SK-N-SH (cell line): ENCODE measurements around the gene TTC28. TPM values are rescaled to one million over a fixed set of nuclear protein-coding genes. Genes with fewer than 3 reads are reported as not detected.

Source experiments
- CTCF ChIA-PET: fragments of 300-600, 350-600 bp; formaldehyde crosslinking; extraction: SDS; loops from one replicate; lab custom pipeline; 2021; lab: Yijun Ruan, JAX
- POLR2A ChIA-PET: fragments of 350-600 bp; sonication (Branson Sonifier 250); formaldehyde crosslinking; extraction: SDS; loops from one replicate; lab custom pipeline; 2020; ENCODE audit warnings: antibody characterized with exemption, inconsistent platforms; lab: Yijun Ruan, JAX
- DNase-seq: peaks from one replicate; pipeline ENCODE4 v3.0.0; 2012
- H2AFZ ChIP-seq: fragments of 200-600 bp; sonication (generic); 2 replicates; pipeline ENCODE4 v1.8.1; 2016; ENCODE audit warnings: antibody characterized with exemption, mild to moderate bottlenecking, low read depth
- H3F3A ChIP-seq: fragments of 200-600 bp; sonication (generic); replicated peaks from 2 replicates; pipeline ENCODE3; 2016; ENCODE audit warnings: antibody characterized with exemption, mild to moderate bottlenecking; ENCODE audit not compliant: insufficient read depth
- H3K27ac ChIP-seq, 2 experiments: fragments of 200-500 bp in 1 of 2; fragments of 200-600 bp in 1 of 2; sonication (Bioruptor generic) in 1 of 2; sonication (generic), shearing (Covaris generic) in 1 of 2; 2 replicates each; pipeline versions ENCODE4 v1.5.1 to v1.6.1; 2014 to 2016; ENCODE audit warnings: low read depth in 2 of 2, inconsistent platforms in 1 of 2, low read length in 1 of 2, mild to moderate bottlenecking in 1 of 2, mixed read lengths in 1 of 2
- H3K27me3 ChIP-seq: fragments of 200-600 bp; sonication (generic), shearing (Covaris generic); 2 replicates; pipeline ENCODE4 v1.6.1; 2016; ENCODE audit warnings: mixed run types; ENCODE audit not compliant: insufficient read depth
- H3K36me3 ChIP-seq, 2 experiments: fragments of 200-500 bp in 1 of 2; fragments of 200-600 bp in 1 of 2; sonication (Bioruptor generic) in 1 of 2; sonication (generic) in 1 of 2; replicated peaks in 1 of 2; 2 replicates each; pipeline versions ENCODE3 to v1.5.1; 2014 to 2016; ENCODE audit warnings: low read length in 1 of 2, mild to moderate bottlenecking in 1 of 2; ENCODE audit not compliant: insufficient read depth in 2 of 2, control insufficient read depth in 1 of 2
- H3K4me1 ChIP-seq, 2 experiments: fragments of 200-500 bp in 1 of 2; fragments of 200-600 bp in 1 of 2; sonication (Bioruptor generic) in 1 of 2; sonication (generic), shearing (Covaris generic) in 1 of 2; 2 replicates each; pipeline versions ENCODE4 v1.5.1 to v1.6.1; 2014 to 2016; ENCODE audit warnings: low read depth in 1 of 2, low read length in 1 of 2, mixed run types in 1 of 2; ENCODE audit not compliant: insufficient read depth in 2 of 2, control insufficient read depth in 1 of 2
- H3K4me2 ChIP-seq: fragments of 200-600 bp; sonication (generic), shearing (Covaris generic); 2 replicates; pipeline ENCODE4 v1.6.1; 2017; ENCODE audit warnings: mixed run types
- H3K4me3 ChIP-seq, 2 experiments: fragments of 200-500 bp in 1 of 2; fragments of 200-600 bp in 1 of 2; sonication (Bioruptor generic) in 1 of 2; sonication (generic), shearing (Covaris generic) in 1 of 2; 2 replicates each; pipeline versions ENCODE4 v1.5.1 to v1.8.1; 2014 to 2016; ENCODE audit warnings: low read depth in 2 of 2, inconsistent platforms in 1 of 2, low read length in 1 of 2, mild to moderate bottlenecking in 1 of 2, mixed read lengths in 1 of 2, moderate library complexity in 1 of 2
- H3K79me2 ChIP-seq: fragments of 200-600 bp; sonication (generic); 2 replicates; pipeline ENCODE4 v1.8.1; 2017; ENCODE audit warnings: mild to moderate bottlenecking; ENCODE audit not compliant: insufficient read depth
- H3K9ac ChIP-seq: fragments of 200-600 bp; sonication (generic); 2 replicates; pipeline ENCODE4 v1.6.1; 2017; ENCODE audit warnings: mixed run types
- H3K9me2 ChIP-seq: fragments of 200-600 bp; sonication (generic); 2 replicates; pipeline ENCODE4 v1.6.1; 2017; ENCODE audit warnings: mixed run types
- H3K9me3 ChIP-seq: fragments of 200-600 bp; sonication (generic); 2 replicates; pipeline ENCODE4 v1.6.1; 2017; ENCODE audit warnings: mixed run types, mild to moderate bottlenecking, moderate library complexity
- H4K20me1 ChIP-seq: fragments of 200-600 bp; sonication (generic); 2 replicates; pipeline ENCODE4 v1.6.1; 2017; ENCODE audit warnings: mild to moderate bottlenecking, mixed run types; ENCODE audit not compliant: insufficient read depth
- CHD2 ChIP-seq: fragments of 150-350 bp; IDR thresholded peaks from 2 replicates; pipeline ENCODE4 v1.6.1; 2018; ENCODE audit warnings: low read length; ENCODE audit not compliant: partially characterized antibody
- ELF1 ChIP-seq: IDR thresholded peaks from 2 replicates; pipeline ENCODE4 v1.4.0; 2012
- EP300 ChIP-seq, 2 experiments: IDR thresholded peaks; 2 replicates each; pipeline versions ENCODE4 v1.4.0 to v1.6.1; 2012; ENCODE audit warnings: borderline replicate concordance in 1 of 2, low read depth in 1 of 2, low read length in 1 of 2
- FOSL2 ChIP-seq: IDR thresholded peaks from 2 replicates; pipeline ENCODE4 v1.4.0; 2012; ENCODE audit warnings: low read depth, mild to moderate bottlenecking, moderate library complexity, borderline replicate concordance
- FOXM1 ChIP-seq: IDR thresholded peaks from 2 replicates; pipeline ENCODE4 v1.4.0; 2012; ENCODE audit warnings: low read depth, mild to moderate bottlenecking
- GABPA ChIP-seq: IDR thresholded peaks from 2 replicates; pipeline ENCODE4 v1.4.0; 2012; ENCODE audit warnings: low read depth, mild to moderate bottlenecking
- GATA2 ChIP-seq: sonication (generic); formaldehyde crosslinking; IDR thresholded peaks from 2 replicates; pipeline ENCODE4 v1.5.0; 2020; ENCODE audit warnings: mild to moderate bottlenecking, missing genetic modification reagents
- IRF3 ChIP-seq: fragments of 150-350 bp; IDR thresholded peaks from 2 replicates; pipeline ENCODE4 v1.6.1; 2016; ENCODE audit warnings: mild to moderate bottlenecking, low read depth, low read length
- MAX ChIP-seq: IDR thresholded peaks from 2 replicates; pipeline ENCODE4 v1.4.0; 2012; ENCODE audit warnings: low read depth
- MXI1 ChIP-seq: IDR thresholded peaks from 2 replicates; pipeline ENCODE4 v1.6.1; 2012; ENCODE audit warnings: mild to moderate bottlenecking, low read depth, low read length, improper control_type of control experiment
- NFIC ChIP-seq: IDR thresholded peaks from 2 replicates; pipeline ENCODE4 v1.4.0; 2012; ENCODE audit warnings: borderline replicate concordance
- NRF1 ChIP-seq: IDR thresholded peaks from 2 replicates; pipeline ENCODE4 v1.6.1; 2012; ENCODE audit warnings: low read depth, mild to moderate bottlenecking, low read length
- REST ChIP-seq: IDR thresholded peaks from 2 replicates; pipeline ENCODE4 v1.6.1; 2012; ENCODE audit warnings: mild to moderate bottlenecking, low read depth, low read length, moderate library complexity
- RFX5 ChIP-seq: IDR thresholded peaks from 2 replicates; pipeline ENCODE4 v1.6.1; 2012; ENCODE audit warnings: mild to moderate bottlenecking, improper control_type of control experiment, low read length
- RXRA ChIP-seq: IDR thresholded peaks from 2 replicates; pipeline ENCODE4 v1.4.0; 2012; ENCODE audit warnings: low read depth, mild to moderate bottlenecking, borderline replicate concordance
- SIN3A ChIP-seq: IDR thresholded peaks from 2 replicates; pipeline ENCODE4 v1.6.1; 2012; ENCODE audit warnings: low read depth, mild to moderate bottlenecking, low read length, moderate library complexity, borderline replicate concordance
- TCF12 ChIP-seq: IDR thresholded peaks from 2 replicates; pipeline ENCODE4 v1.4.0; 2012
- TEAD4 ChIP-seq: IDR thresholded peaks from 2 replicates; pipeline ENCODE4 v1.4.0; 2012; ENCODE audit warnings: mild to moderate bottlenecking, borderline replicate concordance; ENCODE audit not compliant: insufficient read depth
- USF2 ChIP-seq: fragments of 150-350 bp; IDR thresholded peaks from 2 replicates; pipeline ENCODE4 v1.6.1; 2017; ENCODE audit warnings: antibody characterized with exemption, low read length, low read depth, borderline replicate concordance
- YY1 ChIP-seq: IDR thresholded peaks from 2 replicates; pipeline ENCODE4 v1.4.0; 2012; ENCODE audit warnings: low read depth, mild to moderate bottlenecking
- WGBS: methylation state at CpG from one replicate; pipeline ENCODE4 v1.1.6; 2017; ENCODE audit warnings: low lambda C conversion rate; 5-methylcytosine and 5-hydroxymethylcytosine counted together
- polyA plus RNA-seq, 3 experiments: library from polyadenylated mRNA; depleted of rRNA; stranded (reverse); fragments of >200 nt; gene quantifications; 2 replicates each; pipeline ENCODE4 v1.2.3, GENCODE V29; 2012
- TF ChIP-seq, protein P1 (sequence below): IDR thresholded peaks from 2 replicates; pipeline ENCODE4; 2012

Gene TTC28
- polyA plus RNA-seq, 1 of the 3 experiments (the other 2 are of a cell fraction): 5.9 TPM

- no peak for TF ChIP-seq TEAD4
- TF ChIP-seq NFIC: no peak
- TF ChIP-seq FOSL2: no peak
These were observed 51.8 kb downstream of the TTC28 start (continued) for GRCh38 chr22:28627791-28628190.

- CTCF ChIA-PET: interaction anchor here (2.4 kb wide), 1 partner anchor 19 kb away, joined by 19 read pairs; no protein-coding TSS in a partner anchor
- no peak overlapping the region for H2AFZ ChIP-seq
- no peak overlapping the region for H3K4me2 ChIP-seq
- TF ChIP-seq FOXM1: no peak
- no peak for TF ChIP-seq ELF1
- no peak for TF ChIP-seq TCF12
- TF ChIP-seq MAX: no peak
- TF ChIP-seq NRF1: no peak
- TF ChIP-seq CHD2: no peak
- TF ChIP-seq GABPA: no peak
- no peak for TF ChIP-seq MXI1
- TF ChIP-seq USF2: no peak
- no peak for TF ChIP-seq RFX5
- TF ChIP-seq TEAD4: no peak
- TF ChIP-seq, protein P1, sequence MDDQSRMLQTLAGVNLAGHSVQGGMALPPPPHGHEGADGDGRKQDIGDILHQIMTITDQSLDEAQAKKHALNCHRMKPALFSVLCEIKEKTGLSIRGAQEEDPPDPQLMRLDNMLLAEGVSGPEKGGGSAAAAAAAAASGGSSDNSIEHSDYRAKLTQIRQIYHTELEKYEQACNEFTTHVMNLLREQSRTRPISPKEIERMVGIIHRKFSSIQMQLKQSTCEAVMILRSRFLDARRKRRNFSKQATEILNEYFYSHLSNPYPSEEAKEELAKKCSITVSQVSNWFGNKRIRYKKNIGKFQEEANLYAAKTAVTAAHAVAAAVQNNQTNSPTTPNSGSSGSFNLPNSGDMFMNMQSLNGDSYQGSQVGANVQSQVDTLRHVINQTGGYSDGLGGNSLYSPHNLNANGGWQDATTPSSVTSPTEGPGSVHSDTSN: no peak
- no peak for TF ChIP-seq FOSL2
- no peak for TF ChIP-seq SIN3A
- TF ChIP-seq YY1: no peak
- TF ChIP-seq EP300 (IDR thresholded peaks at IDR 0.05; ENCODE audit: borderline replicate concordance in 1 of 2, low read depth in 1 of 2, low read length in 1 of 2): no peak
- TF ChIP-seq IRF3: no peak
- no peak for TF ChIP-seq REST
- TF ChIP-seq GATA2: no peak
- TF ChIP-seq RXRA: no peak
- no peaks in the 10 kb centered on the region; the same call in 1 of the 2 replicates for H3K79me2 ChIP-seq
- POLR2A ChIA-PET: no interaction called here
- no peak overlapping the region for H3K4me3 ChIP-seq
- no peaks in the 10 kb centered on the region for H3K9me2 ChIP-seq
- H3K27me3 ChIP-seq: no peaks in the 10 kb centered on the region
- no peak overlapping the region for H3K9ac ChIP-seq
- peaks cover 0 to 8% of the 10 kb centered on the region in 2 experiments for H3K36me3 ChIP-seq
- H3K27ac ChIP-seq: no peak overlapping the region
- H3K9me3 ChIP-seq: no peaks in the 10 kb centered on the region
- DNase-seq: no peak
- H3K4me1 ChIP-seq: no peaks in the 10 kb centered on the region
- WGBS: 96% methylated on average over 5 of the region's 5 CpGs
- peaks cover 3% of the 10 kb centered on the region for H3F3A ChIP-seq
- H4K20me1 ChIP-seq: no peaks in the 10 kb centered on the region
These were observed 59.3 kb downstream of the TTC28 start for GRCh38 chr22:28620244-28620922.
